Neural cell (in vitro differentiated cells): ENCODE results near the gene DYNC1LI2. TPM values are rescaled to one million over a fixed set of nuclear protein-coding genes. Genes with fewer than 3 reads are reported as not detected.

Experiments used
- H2AFZ ChIP-seq: fragments of 200-600, 300-800 bp; sonication (generic), shearing (Covaris generic); 2 replicates; pipeline ENCODE4 v1.6.0; 2014; ENCODE audit warnings: low read depth, mild to moderate bottlenecking, antibody characterized with exemption, low read length, moderate library complexity
- H3F3A ChIP-seq: fragments of 200-600 bp; shearing (Covaris generic); 2 replicates; pipeline ENCODE4 v1.6.1; 2016; ENCODE audit warnings: mild to moderate bottlenecking, moderate library complexity, mixed read lengths, antibody characterized with exemption, low read length; ENCODE audit not compliant: insufficient read depth, poor library complexity, severe bottlenecking
- H3K27ac ChIP-seq: fragments of 200-600, 300-800 bp; sonication (generic), shearing (Covaris generic); 2 replicates; pipeline ENCODE4 v1.5.1; 2014; ENCODE audit warnings: mild to moderate bottlenecking, low read length, moderate library complexity
- H3K27me3 ChIP-seq: fragments of 300-800, 200-600 bp; sonication (generic), shearing (Covaris generic); 2 replicates; pipeline ENCODE4 v1.6.0; 2014; ENCODE audit warnings: mild to moderate bottlenecking, low read depth, low read length, moderate library complexity; ENCODE audit not compliant: insufficient read depth
- H3K36me3 ChIP-seq: fragments of 300-800, 200-600 bp; sonication (generic), shearing (Covaris generic); 2 replicates; pipeline ENCODE4 v1.5.1; 2014; ENCODE audit warnings: mild to moderate bottlenecking, antibody characterized with exemption, low read length, moderate library complexity; ENCODE audit not compliant: insufficient read depth
- H3K4me2 ChIP-seq: fragments of 300-800, 200-600 bp; sonication (generic), shearing (Covaris generic); 2 replicates; pipeline ENCODE4 v1.6.0; 2014; ENCODE audit warnings: mild to moderate bottlenecking, low read length
- H3K4me3 ChIP-seq: fragments of 300-800, 200-600 bp; sonication (generic), shearing (Covaris generic); 2 replicates; pipeline ENCODE4 v1.5.1; 2014; ENCODE audit warnings: mild to moderate bottlenecking, low read length, moderate library complexity
- H3K79me2 ChIP-seq: fragments of 200-600 bp; shearing (Covaris generic); replicated peaks from 2 replicates; pipeline ENCODE4 v1.6.0; 2014; ENCODE audit warnings: mild to moderate bottlenecking, low read length, moderate library complexity; ENCODE audit not compliant: insufficient read depth
- H3K9ac ChIP-seq: fragments of 300-800, 200-600 bp; sonication (generic), shearing (Covaris generic); 2 replicates; pipeline ENCODE4 v1.6.1; 2016; ENCODE audit warnings: mild to moderate bottlenecking, low read length, mixed read lengths
- H3K9me2 ChIP-seq: fragments of 200-600 bp; shearing (Covaris generic); 2 replicates; pipeline ENCODE4 v1.6.1; 2016; ENCODE audit warnings: mild to moderate bottlenecking, low read length, mixed read lengths; ENCODE audit not compliant: insufficient read depth
- H3K9me3 ChIP-seq: fragments of 200-600, 300-800 bp; sonication (generic), shearing (Covaris generic); 2 replicates; pipeline ENCODE4 v1.6.1; 2016; ENCODE audit warnings: mild to moderate bottlenecking, mixed run types, low read length, moderate library complexity, mixed read lengths
- H4K20me1 ChIP-seq: fragments of 200-600 bp; shearing (Covaris generic); 2 replicates; pipeline ENCODE4 v1.6.1; 2016; ENCODE audit warnings: mild to moderate bottlenecking, mixed run types; ENCODE audit not compliant: insufficient read depth
- EP300 ChIP-seq: fragments of 450-650 bp; conservative IDR thresholded peaks from 2 replicates; pipeline ENCODE4 v1.6.1; 2014; ENCODE audit warnings: antibody characterized with exemption, mild to moderate bottlenecking, moderate library complexity; ENCODE audit not compliant: poor library complexity, severe bottlenecking
- EZH2 ChIP-seq: fragments of 200-600, 300-800 bp; shearing (Covaris generic), sonication (generic); IDR thresholded peaks from 2 replicates; pipeline ENCODE4 v1.6.1; 2014; ENCODE audit warnings: antibody characterized with exemption, low read length, borderline replicate concordance, mild to moderate bottlenecking; ENCODE audit not compliant: insufficient read depth, poor library complexity, severe bottlenecking
- MXI1 ChIP-seq: fragments of 450-650 bp; conservative IDR thresholded peaks from 2 replicates; pipeline ENCODE4 v1.6.1; 2014; ENCODE audit warnings: antibody characterized with exemption, mild to moderate bottlenecking; ENCODE audit not compliant: poor library complexity, severe bottlenecking
- POLR2AphosphoS5 ChIP-seq: IDR thresholded peaks from 2 replicates; pipeline ENCODE4 v1.6.1; 2012
- RAD21 ChIP-seq: fragments of 450-650 bp; conservative IDR thresholded peaks from 2 replicates; pipeline ENCODE4 v1.6.1; 2014; ENCODE audit warnings: antibody characterized with exemption, mild to moderate bottlenecking, moderate library complexity
- SMC3 ChIP-seq: fragments of 450-650 bp; conservative IDR thresholded peaks from 2 replicates; pipeline ENCODE4 v1.6.1; 2014; ENCODE audit warnings: antibody characterized with exemption, mild to moderate bottlenecking, moderate library complexity; ENCODE audit not compliant: poor library complexity
- TAF1 ChIP-seq: IDR thresholded peaks from 2 replicates; pipeline ENCODE4 v1.6.1; 2012; ENCODE audit warnings: low read depth
- polyA plus RNA-seq: library from polyadenylated mRNA; depleted of rRNA; stranded (reverse); fragments of >200 nt; gene quantifications from 2 replicates; pipeline ENCODE4 v1.2.3, GENCODE V29; 2014
- TF ChIP-seq, protein P1 (sequence below): fragments of 450-650 bp; IDR thresholded peaks from 2 replicates; pipeline ENCODE4 v1.5.1; 2014; ENCODE audit warnings: antibody characterized with exemption, mild to moderate bottlenecking, moderate library complexity; ENCODE audit not compliant: poor library complexity, severe bottlenecking
- TF ChIP-seq, protein P2 (sequence below): IDR thresholded peaks from 2 replicates; pipeline ENCODE4 v1.6.1; 2012; ENCODE audit warnings: borderline replicate concordance

Gene DYNC1LI2
- polyA plus RNA-seq, 1 donor from 2014 or later = 249 TPM

DNA sequence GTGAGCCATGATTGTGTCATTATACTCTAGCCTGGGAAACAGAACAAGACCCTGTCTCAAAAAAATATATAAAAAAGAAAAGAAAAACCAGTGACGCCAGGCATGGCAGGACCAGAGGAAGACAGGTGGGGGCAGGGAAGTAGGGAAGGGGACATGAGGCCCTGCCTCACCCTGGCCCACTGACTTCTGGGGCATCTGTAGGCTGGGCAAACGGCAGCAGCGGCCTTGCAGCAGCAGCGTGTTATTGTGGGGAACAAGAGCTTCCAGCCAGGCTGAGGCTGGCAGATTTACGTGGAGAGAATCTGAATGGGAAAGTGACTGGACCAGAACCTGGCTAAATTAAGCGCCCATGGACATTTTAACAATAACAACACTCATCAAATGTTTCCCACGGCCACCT lies 74.2 kb downstream of the DYNC1LI2 start:
- Histone ChIP-seq H3K9me3 (no peaks in the 10 kb centered on the region), H3K4me3 (no peak overlapping the region), H3K9me2 (no peaks in the 10 kb centered on the region), H2AFZ (no peak overlapping the region), H4K20me1 (no peaks in the 10 kb centered on the region), H3K36me3 (no peaks in the 10 kb centered on the region), H3K27ac (no peak overlapping the region), H3K79me2 (no peaks in the 10 kb centered on the region), H3K4me2 (no peak overlapping the region), H3K9ac (no peak overlapping the region), H3K27me3 (no peaks in the 10 kb centered on the region), H3F3A (no peaks in the 10 kb centered on the region)
- TF ChIP-seq MXI1 (no peak), EZH2 (no peak), EP300 (no peak), POLR2AphosphoS5 (no peak), TAF1 (no peak), RAD21 (no peak), SMC3 (no peak)
- TF ChIP-seq, protein P1, sequence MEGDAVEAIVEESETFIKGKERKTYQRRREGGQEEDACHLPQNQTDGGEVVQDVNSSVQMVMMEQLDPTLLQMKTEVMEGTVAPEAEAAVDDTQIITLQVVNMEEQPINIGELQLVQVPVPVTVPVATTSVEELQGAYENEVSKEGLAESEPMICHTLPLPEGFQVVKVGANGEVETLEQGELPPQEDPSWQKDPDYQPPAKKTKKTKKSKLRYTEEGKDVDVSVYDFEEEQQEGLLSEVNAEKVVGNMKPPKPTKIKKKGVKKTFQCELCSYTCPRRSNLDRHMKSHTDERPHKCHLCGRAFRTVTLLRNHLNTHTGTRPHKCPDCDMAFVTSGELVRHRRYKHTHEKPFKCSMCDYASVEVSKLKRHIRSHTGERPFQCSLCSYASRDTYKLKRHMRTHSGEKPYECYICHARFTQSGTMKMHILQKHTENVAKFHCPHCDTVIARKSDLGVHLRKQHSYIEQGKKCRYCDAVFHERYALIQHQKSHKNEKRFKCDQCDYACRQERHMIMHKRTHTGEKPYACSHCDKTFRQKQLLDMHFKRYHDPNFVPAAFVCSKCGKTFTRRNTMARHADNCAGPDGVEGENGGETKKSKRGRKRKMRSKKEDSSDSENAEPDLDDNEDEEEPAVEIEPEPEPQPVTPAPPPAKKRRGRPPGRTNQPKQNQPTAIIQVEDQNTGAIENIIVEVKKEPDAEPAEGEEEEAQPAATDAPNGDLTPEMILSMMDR = no peak
- TF ChIP-seq, protein P2, sequence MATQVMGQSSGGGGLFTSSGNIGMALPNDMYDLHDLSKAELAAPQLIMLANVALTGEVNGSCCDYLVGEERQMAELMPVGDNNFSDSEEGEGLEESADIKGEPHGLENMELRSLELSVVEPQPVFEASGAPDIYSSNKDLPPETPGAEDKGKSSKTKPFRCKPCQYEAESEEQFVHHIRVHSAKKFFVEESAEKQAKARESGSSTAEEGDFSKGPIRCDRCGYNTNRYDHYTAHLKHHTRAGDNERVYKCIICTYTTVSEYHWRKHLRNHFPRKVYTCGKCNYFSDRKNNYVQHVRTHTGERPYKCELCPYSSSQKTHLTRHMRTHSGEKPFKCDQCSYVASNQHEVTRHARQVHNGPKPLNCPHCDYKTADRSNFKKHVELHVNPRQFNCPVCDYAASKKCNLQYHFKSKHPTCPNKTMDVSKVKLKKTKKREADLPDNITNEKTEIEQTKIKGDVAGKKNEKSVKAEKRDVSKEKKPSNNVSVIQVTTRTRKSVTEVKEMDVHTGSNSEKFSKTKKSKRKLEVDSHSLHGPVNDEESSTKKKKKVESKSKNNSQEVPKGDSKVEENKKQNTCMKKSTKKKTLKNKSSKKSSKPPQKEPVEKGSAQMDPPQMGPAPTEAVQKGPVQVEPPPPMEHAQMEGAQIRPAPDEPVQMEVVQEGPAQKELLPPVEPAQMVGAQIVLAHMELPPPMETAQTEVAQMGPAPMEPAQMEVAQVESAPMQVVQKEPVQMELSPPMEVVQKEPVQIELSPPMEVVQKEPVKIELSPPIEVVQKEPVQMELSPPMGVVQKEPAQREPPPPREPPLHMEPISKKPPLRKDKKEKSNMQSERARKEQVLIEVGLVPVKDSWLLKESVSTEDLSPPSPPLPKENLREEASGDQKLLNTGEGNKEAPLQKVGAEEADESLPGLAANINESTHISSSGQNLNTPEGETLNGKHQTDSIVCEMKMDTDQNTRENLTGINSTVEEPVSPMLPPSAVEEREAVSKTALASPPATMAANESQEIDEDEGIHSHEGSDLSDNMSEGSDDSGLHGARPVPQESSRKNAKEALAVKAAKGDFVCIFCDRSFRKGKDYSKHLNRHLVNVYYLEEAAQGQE = no peak

DNA sequence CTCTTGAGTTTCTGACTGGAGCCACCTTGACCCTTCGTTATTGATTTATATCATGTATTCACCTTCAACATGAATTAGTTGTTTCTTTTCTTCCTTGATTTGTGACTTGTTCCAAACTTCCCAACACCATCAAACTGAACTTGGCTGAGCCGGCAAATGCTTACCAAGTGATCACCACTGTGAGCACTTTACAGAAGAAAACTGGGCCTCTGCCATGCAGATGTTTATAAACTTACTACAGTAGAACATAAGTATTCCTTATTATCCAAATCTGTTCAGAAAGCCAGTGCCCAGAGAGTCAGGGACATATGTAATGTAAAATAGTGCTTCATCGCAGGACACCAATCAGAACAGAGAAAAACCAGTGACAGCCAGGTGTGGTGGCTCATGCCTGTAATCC lies 74.8 kb downstream of the DYNC1LI2 start:
- H4K20me1 ChIP-seq = no peaks in the 10 kb centered on the region
- H3K9ac ChIP-seq = no peak overlapping the region
- H3K4me2 ChIP-seq = no peak overlapping the region
- no peaks in the 10 kb centered on the region for H3K9me3 ChIP-seq
- no peak overlapping the region for H3K4me3 ChIP-seq
- TF ChIP-seq, protein P1 = no peak
- TF ChIP-seq, protein P2 = no peak
- no peak for TF ChIP-seq RAD21
- no peak for TF ChIP-seq TAF1
- TF ChIP-seq MXI1 = no peak
- TF ChIP-seq EZH2 = no peak
- no peak for TF ChIP-seq EP300
- TF ChIP-seq POLR2AphosphoS5 = no peak
- no peak for TF ChIP-seq SMC3
- no peaks in the 10 kb centered on the region for H3K9me2 ChIP-seq
- H3F3A ChIP-seq = no peaks in the 10 kb centered on the region
- H3K36me3 ChIP-seq = no peaks in the 10 kb centered on the region
- no peaks in the 10 kb centered on the region for H3K79me2 ChIP-seq
- H3K27me3 ChIP-seq = no peaks in the 10 kb centered on the region
- no peak overlapping the region for H3K27ac ChIP-seq
- H2AFZ ChIP-seq = no peak overlapping the region
